GM13977 (cell line): ENCODE results near the gene FBRSL1.

Source experiments
- DNase-seq: peaks from one replicate; pipeline ENCODE4 v3.0.0; 2012; ENCODE audit warnings: low spot score
- in situ Hi-C: fragments of 300-500 bp; cut with MboI; formaldehyde crosslinking; loops from one replicate; pipeline ENCODE4 v1.12.0; 2022; ENCODE audit warnings: low sequenced_read_pairs, low pct_unique_long_range_greater_than_20kb, mixed read lengths, inconsistent platforms; ENCODE audit not compliant: unreplicated experiment
- TF ChIP-seq, protein P1 (sequence below): IDR thresholded peaks from 2 replicates; pipeline ENCODE4 v1.5.1; 2012; ENCODE audit warnings: mild to moderate bottlenecking, control low read depth; ENCODE audit not compliant: insufficient read depth; ENCODE audit errors: extremely low read depth, missing control alignments

FBRSL1 gene

GRCh38 chr12:132541200-132541599, 51.2 kb downstream of the FBRSL1 start:
- DNase-seq = no peak
- in situ Hi-C loops = no loop called here
- TF ChIP-seq, protein P1, sequence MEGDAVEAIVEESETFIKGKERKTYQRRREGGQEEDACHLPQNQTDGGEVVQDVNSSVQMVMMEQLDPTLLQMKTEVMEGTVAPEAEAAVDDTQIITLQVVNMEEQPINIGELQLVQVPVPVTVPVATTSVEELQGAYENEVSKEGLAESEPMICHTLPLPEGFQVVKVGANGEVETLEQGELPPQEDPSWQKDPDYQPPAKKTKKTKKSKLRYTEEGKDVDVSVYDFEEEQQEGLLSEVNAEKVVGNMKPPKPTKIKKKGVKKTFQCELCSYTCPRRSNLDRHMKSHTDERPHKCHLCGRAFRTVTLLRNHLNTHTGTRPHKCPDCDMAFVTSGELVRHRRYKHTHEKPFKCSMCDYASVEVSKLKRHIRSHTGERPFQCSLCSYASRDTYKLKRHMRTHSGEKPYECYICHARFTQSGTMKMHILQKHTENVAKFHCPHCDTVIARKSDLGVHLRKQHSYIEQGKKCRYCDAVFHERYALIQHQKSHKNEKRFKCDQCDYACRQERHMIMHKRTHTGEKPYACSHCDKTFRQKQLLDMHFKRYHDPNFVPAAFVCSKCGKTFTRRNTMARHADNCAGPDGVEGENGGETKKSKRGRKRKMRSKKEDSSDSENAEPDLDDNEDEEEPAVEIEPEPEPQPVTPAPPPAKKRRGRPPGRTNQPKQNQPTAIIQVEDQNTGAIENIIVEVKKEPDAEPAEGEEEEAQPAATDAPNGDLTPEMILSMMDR = no peak

GRCh38 chr12:132541996-132542395, 52.0 kb downstream of the FBRSL1 start:
- TF ChIP-seq, protein P1 = no peak
- no peak for DNase-seq
- in situ Hi-C loops = no loop called here

DNA sequence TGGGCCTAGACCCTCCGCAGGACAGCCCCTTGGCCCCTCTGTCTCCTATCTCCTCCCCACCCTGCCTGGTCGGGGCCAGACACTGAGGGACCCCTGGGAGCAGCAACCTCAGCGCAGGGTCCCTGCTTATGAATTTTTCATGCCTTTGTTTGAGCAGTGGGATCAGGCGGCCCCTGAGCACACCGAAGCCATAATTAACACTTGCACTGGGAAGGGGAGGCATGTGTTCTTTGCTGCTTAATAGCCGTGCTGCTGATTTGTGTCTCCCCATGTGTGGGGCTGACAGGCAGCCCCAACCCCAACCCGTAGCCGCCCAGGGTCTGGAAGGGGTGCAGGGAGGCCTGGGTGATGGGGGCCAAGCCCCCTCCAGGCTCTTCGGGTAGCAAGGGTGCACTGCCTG, 52.7 kb downstream of the FBRSL1 start:
- TF ChIP-seq, protein P1 = no peak
- no peak for DNase-seq
- in situ Hi-C loops = no loop called here

GRCh38 chr12:132543298-132544079, 53.5 kb downstream of the FBRSL1 start:
- DNase-seq = no peak
- in situ Hi-C loops = no loop called here
- TF ChIP-seq, protein P1 = no peak

DNA sequence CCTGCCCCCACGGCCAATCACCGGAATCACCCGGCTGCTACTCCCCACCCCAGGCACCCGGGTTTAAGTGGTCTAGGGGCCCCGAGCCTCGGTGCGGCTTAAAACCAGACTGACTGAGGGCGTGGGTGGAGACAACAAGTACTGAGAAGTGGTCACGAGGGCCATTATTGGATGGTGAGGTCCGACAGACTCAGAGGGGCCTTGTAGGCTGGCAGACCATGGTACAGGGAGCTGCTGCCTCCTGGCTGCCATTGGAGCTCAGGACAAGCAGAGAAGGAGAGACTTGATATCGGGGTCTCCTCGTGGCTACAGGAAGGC, 54.1 kb downstream of the FBRSL1 start:
- TF ChIP-seq, protein P1 = no peak
- in situ Hi-C loops = no loop called here
- no peak for DNase-seq

DNA sequence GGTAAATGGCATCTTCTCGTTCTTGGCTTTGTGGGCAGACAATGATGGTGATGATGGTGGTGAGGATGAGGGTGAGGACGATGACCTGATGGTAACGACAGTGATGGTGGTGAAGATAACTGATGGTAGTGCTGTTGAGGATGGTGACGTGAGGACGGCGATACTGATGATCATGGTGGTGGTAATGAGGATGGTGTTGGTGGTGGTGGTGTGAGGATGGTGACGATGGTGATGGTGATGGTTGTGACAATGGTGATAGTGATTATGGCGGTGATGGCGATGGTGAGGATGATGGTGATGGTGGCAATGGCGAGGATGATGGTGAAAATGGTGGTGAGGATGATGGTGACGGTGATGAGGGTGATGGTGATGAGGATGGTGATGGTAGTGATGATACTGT, 54.5 kb downstream of the FBRSL1 start:
- no peak for DNase-seq
- TF ChIP-seq, protein P1 = no peak
- in situ Hi-C loops = no loop called here
